Measurements from ENCODE around the gene PCNX3. TPM values are rescaled to one million over a fixed set of nuclear protein-coding genes. Genes with fewer than 3 reads are reported as not detected.
A peak's percentile ranks its signal among the peaks of the same experiment; 100 is the strongest.

Gene PCNX3
- total RNA-seq, 3 donors from 2014 or later (not counting 1 experiment from before 2014, with no cell fraction given): 101 to 105 (median 102) TPM

DNA sequence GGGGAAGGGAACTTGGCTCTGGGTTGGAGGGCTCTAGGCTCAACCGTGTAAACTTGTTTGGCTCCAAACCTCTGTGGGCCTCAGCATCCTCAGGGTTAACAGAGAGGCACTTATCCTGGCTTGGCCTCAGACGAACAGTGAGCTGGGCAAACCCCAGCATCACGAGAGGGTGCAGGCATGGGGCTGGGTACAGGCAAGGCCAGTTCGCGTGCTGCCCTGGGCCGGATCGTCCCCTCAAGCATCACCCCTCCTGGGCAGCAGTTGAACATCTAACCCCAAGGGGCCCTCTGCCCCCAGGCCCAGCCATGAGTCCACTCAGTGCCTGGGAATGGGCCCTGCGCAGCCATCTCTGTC, 37.8 kb upstream of the PCNX3 start:
- H3K36me3 Mint-ChIP-seq: no peaks in the 10 kb centered on the region

DNA sequence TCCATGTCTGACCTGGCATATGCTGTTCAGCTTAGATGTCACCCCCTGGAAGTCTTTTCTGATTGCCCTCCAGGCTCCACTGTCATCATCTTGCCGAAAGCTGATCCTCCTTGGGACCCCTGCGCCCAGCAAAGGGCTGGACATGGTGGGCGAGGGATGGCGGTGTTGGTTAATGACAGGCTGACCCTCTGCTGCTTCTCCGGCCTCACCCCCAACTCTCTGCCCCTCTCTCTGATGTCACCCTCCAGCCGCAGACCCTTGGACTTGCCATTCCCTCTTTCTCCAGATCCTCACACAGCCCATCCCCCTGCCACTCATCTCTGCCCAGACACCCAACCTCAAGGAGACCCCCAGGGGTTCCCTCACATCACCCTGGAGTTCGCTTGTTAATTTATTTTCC, 37.4 kb upstream of the PCNX3 start:
- no peaks in the 10 kb centered on the region for H3K9me3 Mint-ChIP-seq
- H3K4me1 Mint-ChIP-seq: peaks cover 40 to 71% of the 10 kb centered on the region in 2 donors

More for the DNA sequence above, 37.8 kb upstream of the PCNX3 start:
- Mint-ChIP-seq H3K4me3 (peak overlapping the region; percentile 49), H3K27ac (peak overlapping the region; percentile 71 to 75), H3K27me3 (ENCODE audit: low read depth in 2 of 2) (no peaks in the 10 kb centered on the region), H3K9me3 (no peaks in the 10 kb centered on the region), H3K4me1 (peaks cover 36 to 70% of the 10 kb centered on the region in 2 donors)
- Histone ChIP-seq H3K4me3 (ENCODE audit: low read length) (no peak overlapping the region), H3K9me3 (ENCODE audit: control insufficient read depth, insufficient read depth, low read length) (no peaks in the 10 kb centered on the region), H3K36me3 (ENCODE audit: control insufficient read depth, insufficient read depth, low read length) (peaks cover 36% of the 10 kb centered on the region), H3K27ac (ENCODE audit: low read length) (peak overlapping the region; percentile 83), H3K4me1 (ENCODE audit: control insufficient read depth, insufficient read depth, low read length) (peaks cover 48% of the 10 kb centered on the region), H3K27me3 (ENCODE audit: control insufficient read depth, insufficient read depth, low read length) (no peaks in the 10 kb centered on the region)
- no peak for ATAC-seq
- WGBS (ENCODE audit: insufficient coverage): 61% methylated on average over 8 of the region's 8 CpGs
- DNase-seq: no peak
- intact Hi-C loops (cut with micrococcal nuclease): no loop called here
- TF ChIP-seq CTCF (IDR thresholded peaks at IDR 0.05): no peak

DNA sequence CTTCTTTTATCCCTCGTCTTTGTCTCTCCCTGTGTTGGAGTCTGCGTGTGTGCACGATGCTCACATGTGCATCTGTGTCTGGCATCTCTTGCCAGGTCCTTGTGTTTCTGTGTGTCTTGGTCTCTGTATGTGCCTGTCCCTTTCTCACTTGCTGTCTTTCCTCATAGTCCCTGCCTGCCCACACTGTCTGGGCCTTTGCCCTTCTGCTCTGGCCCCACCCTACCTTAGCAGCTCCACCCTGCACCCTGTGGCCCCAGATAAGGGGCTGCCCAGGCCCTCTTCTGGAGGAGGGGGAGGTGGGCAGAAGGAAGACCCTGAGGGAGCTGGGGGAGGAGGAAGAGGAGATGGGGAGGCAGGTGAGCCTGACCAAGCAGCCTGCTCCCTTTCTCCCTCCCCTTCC, 36.9 kb upstream of the PCNX3 start:
- Mint-ChIP-seq H3K27me3 (ENCODE audit: low read depth in 2 of 2) (no peaks in the 10 kb centered on the region), H3K9me3 (no peaks in the 10 kb centered on the region), H3K36me3 (no peaks in the 10 kb centered on the region), H3K4me1 (peaks cover 40 to 69% of the 10 kb centered on the region in 2 donors), H3K27ac (peak overlapping the region; percentile 71 to 75), H3K4me3 (peak overlapping the region; percentile 49)
- H3K9me3 ChIP-seq (ENCODE audit: control insufficient read depth, insufficient read depth, low read length): no peaks in the 10 kb centered on the region
- no peak overlapping the region for H3K4me3 ChIP-seq (ENCODE audit: low read length)
- 95% methylated on average over 3 of the region's 3 CpGs for WGBS (ENCODE audit: insufficient coverage)
- no peaks in the 10 kb centered on the region for H3K27me3 ChIP-seq (ENCODE audit: control insufficient read depth, insufficient read depth, low read length)
- H3K36me3 ChIP-seq (ENCODE audit: control insufficient read depth, insufficient read depth, low read length): peaks cover 36% of the 10 kb centered on the region
- no peak for TF ChIP-seq CTCF (IDR thresholded peaks at IDR 0.05)
- intact Hi-C loops (cut with micrococcal nuclease): no loop called here
- H3K27ac ChIP-seq (ENCODE audit: low read length): no peak overlapping the region
- ATAC-seq (no peak), DNase-seq (no peak)
- H3K4me1 ChIP-seq (ENCODE audit: control insufficient read depth, insufficient read depth, low read length): peaks cover 39% of the 10 kb centered on the region

More for the DNA sequence above, 37.4 kb upstream of the PCNX3 start:
- ATAC-seq (no peak), DNase-seq (no peak)
- peak overlapping the region; percentile 49 for H3K4me3 Mint-ChIP-seq
- peak overlapping the region; percentile 71 to 75 for H3K27ac Mint-ChIP-seq
- Histone ChIP-seq H3K4me3 (ENCODE audit: low read length) (no peak overlapping the region), H3K27ac (ENCODE audit: low read length) (peak overlapping the region; percentile 83), H3K4me1 (ENCODE audit: control insufficient read depth, insufficient read depth, low read length) (peaks cover 44% of the 10 kb centered on the region), H3K27me3 (ENCODE audit: control insufficient read depth, insufficient read depth, low read length) (no peaks in the 10 kb centered on the region), H3K9me3 (ENCODE audit: control insufficient read depth, insufficient read depth, low read length) (no peaks in the 10 kb centered on the region), H3K36me3 (ENCODE audit: control insufficient read depth, insufficient read depth, low read length) (peaks cover 36% of the 10 kb centered on the region)
- WGBS (ENCODE audit: insufficient coverage): 96% methylated on average over 7 of the region's 7 CpGs
- no peak for TF ChIP-seq CTCF (IDR thresholded peaks at IDR 0.05)
- H3K27me3 Mint-ChIP-seq (ENCODE audit: low read depth in 2 of 2): no peaks in the 10 kb centered on the region
- intact Hi-C loops (cut with micrococcal nuclease): no loop called here
- no peaks in the 10 kb centered on the region for H3K36me3 Mint-ChIP-seq

DNA sequence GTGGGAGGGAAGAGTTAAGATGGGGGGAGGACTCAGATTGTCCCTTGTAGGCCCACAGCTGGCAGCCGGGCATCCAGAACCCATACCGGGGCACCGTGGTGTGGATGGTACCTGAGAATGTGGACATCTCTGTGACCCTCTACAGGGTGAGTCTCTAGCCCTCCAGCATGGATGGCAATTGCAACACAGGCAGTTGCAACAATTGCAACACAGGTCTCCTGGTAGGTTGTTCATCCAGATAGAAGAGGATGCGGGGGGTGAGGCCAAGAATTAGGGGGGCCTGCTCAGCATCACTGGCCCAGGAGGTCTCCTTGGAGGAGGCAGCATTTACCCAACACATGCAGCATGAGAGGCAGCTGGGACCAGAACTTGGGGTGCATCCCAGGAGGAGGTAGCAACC, 36.3 kb upstream of the PCNX3 start:
- Mint-ChIP-seq H3K27me3 (ENCODE audit: low read depth in 2 of 2) (no peaks in the 10 kb centered on the region), H3K36me3 (no peaks in the 10 kb centered on the region), H3K9me3 (no peaks in the 10 kb centered on the region), H3K4me1 (peaks cover 35 to 68% of the 10 kb centered on the region in 2 donors), H3K4me3 (peak overlapping the region; percentile 45), H3K27ac (peak overlapping the region in 1 of 2 donors; percentile 71)
- Histone ChIP-seq H3K27me3 (ENCODE audit: control insufficient read depth, insufficient read depth, low read length) (no peaks in the 10 kb centered on the region), H3K4me3 (ENCODE audit: low read length) (no peak overlapping the region), H3K36me3 (ENCODE audit: control insufficient read depth, insufficient read depth, low read length) (peaks cover 40% of the 10 kb centered on the region), H3K4me1 (ENCODE audit: control insufficient read depth, insufficient read depth, low read length) (peaks cover 41% of the 10 kb centered on the region), H3K9me3 (ENCODE audit: control insufficient read depth, insufficient read depth, low read length) (no peaks in the 10 kb centered on the region), H3K27ac (ENCODE audit: low read length) (no peak overlapping the region)
- no peak for ATAC-seq
- 96% methylated on average over 4 of the region's 4 CpGs for WGBS (ENCODE audit: insufficient coverage)
- no peak for TF ChIP-seq CTCF (IDR thresholded peaks at IDR 0.05)
- intact Hi-C loops (cut with micrococcal nuclease): no loop called here
- no peak for DNase-seq

Measured in natural killer cell (primary cell).